NT2/D1 (cell line): ENCODE data around the gene ZNF516.
"Not testable (repeated sequence)": the region's sequence is repeated elsewhere in the genome, so short reads cannot be mapped to it uniquely, and the experiment has no call there.

ENCODE experiments used
- DNase-seq: peaks from one replicate; pipeline ENCODE4 v3.0.0-alpha.2; 2011; ENCODE audit warnings: low read depth, low spot score
- H3K27me3 ChIP-seq: 2 replicates; pipeline ENCODE4 v1.6.0; 2011; ENCODE audit warnings: mild to moderate bottlenecking; ENCODE audit not compliant: insufficient read length, insufficient read depth
- H3K36me3 ChIP-seq: 2 replicates; pipeline ENCODE4 v1.6.1; 2011; ENCODE audit warnings: mild to moderate bottlenecking, low read length, mixed read lengths; ENCODE audit not compliant: insufficient read depth, insufficient read length
- H3K4me1 ChIP-seq: 2 replicates; pipeline ENCODE4 v1.5.1; 2011; ENCODE audit not compliant: insufficient read depth, insufficient read length
- H3K4me3 ChIP-seq: 2 replicates; pipeline ENCODE4 v1.5.1; 2011; ENCODE audit warnings: low read depth; ENCODE audit not compliant: insufficient read length
- H3K9ac ChIP-seq: 2 replicates; pipeline ENCODE4 v1.6.0; 2011; ENCODE audit warnings: low read depth; ENCODE audit not compliant: insufficient read length
- H3K9me3 ChIP-seq: 2 replicates; pipeline ENCODE4 v1.5.1; 2011; ENCODE audit warnings: mild to moderate bottlenecking, low read length; ENCODE audit not compliant: insufficient read depth
- SUZ12 ChIP-seq: IDR thresholded peaks from 2 replicates; pipeline ENCODE4 v1.6.1; 2011; ENCODE audit not compliant: insufficient read length, insufficient read depth; ENCODE audit errors: extremely low read depth
- YY1 ChIP-seq: IDR thresholded peaks from 2 replicates; pipeline ENCODE4 v1.6.1; 2011; ENCODE audit not compliant: insufficient read length, insufficient read depth
- ZNF274 ChIP-seq: IDR thresholded peaks from 2 replicates; pipeline ENCODE4 v1.6.1; 2011; ENCODE audit warnings: mild to moderate bottlenecking, low read depth, low read length

Gene ZNF516

DNA sequence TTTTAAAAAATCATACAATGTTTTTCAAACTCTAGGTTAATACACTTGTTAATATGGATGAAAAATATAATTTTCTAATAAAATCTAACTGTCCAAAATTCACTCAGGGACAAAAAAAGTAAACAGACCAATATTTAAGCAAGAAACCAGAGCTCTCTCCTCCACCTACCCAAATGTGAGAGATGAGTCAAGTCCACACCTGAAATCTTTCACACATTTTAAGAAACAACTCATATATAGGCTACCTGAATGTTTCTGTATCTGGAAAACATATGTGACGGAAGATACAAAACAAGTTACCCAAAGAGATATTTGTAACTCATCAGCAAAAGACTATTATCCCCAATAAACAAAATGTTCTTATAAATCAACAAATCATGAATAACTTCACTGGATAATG lies 20.2 kb downstream of the ZNF516 start:
- Histone ChIP-seq H3K4me3 (no peak overlapping the region), H3K4me1 (peaks cover 2% of the 10 kb centered on the region), H3K36me3 (peaks cover 6% of the 10 kb centered on the region), H3K9ac (no peak overlapping the region), H3K9me3 (no peaks in the 10 kb centered on the region), H3K27me3 (no peaks in the 10 kb centered on the region)
- no peak for DNase-seq
- TF ChIP-seq YY1 (no peak), SUZ12 (no peak)

DNA sequence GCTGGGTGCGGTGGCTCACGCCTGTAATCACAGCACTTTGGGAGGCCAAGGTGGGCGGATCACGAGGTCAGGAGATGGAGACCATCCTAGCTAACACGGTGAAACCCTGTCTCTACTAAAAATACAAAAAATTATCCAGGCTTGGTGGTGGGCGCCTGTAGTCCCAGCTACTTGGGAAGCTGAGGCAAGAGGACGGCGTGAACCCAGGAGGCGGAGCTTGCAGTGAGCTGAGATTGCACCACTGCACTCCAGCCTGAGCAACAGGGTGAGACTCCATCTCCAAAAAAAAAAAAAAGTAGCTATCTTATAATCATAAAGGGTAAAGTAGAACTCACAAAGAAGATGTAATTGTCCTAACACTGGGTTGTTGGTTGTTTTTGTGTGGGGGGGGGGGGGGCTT lies 21.5 kb downstream of the ZNF516 start:
- H3K9ac ChIP-seq, DNase-seq, H3K4me3 ChIP-seq, H3K27me3 ChIP-seq, H3K9me3 ChIP-seq, H3K4me1 ChIP-seq, H3K36me3 ChIP-seq: not testable (repeated sequence)

DNA sequence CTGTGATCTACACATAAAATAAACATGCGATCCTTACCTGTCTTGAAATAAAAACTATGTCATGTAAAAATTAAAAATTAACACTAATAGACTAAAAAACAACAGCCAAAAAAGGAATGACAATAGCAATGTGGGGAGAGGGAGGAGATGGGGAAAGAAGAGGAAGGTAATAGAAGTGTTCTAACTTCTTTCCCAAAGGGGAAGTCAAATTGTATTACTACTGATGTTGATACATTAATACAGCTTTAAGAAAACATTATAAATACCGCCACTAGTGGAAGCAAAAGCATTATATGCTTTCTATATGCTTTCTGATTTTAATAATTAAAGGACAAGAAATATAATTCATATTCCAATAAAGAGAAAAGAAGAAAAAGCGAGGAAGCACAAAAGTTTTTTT lies 22.2 kb downstream of the ZNF516 start:
- no peaks in the 10 kb centered on the region for H3K27me3 ChIP-seq
- TF ChIP-seq ZNF274 (no peak), YY1 (no peak), SUZ12 (no peak)
- H3K9ac ChIP-seq = no peak overlapping the region
- no peak overlapping the region for H3K4me3 ChIP-seq
- H3K36me3 ChIP-seq = peaks cover 6% of the 10 kb centered on the region
- H3K4me1 ChIP-seq = no peaks in the 10 kb centered on the region
- no peaks in the 10 kb centered on the region for H3K9me3 ChIP-seq
- no peak for DNase-seq

DNA sequence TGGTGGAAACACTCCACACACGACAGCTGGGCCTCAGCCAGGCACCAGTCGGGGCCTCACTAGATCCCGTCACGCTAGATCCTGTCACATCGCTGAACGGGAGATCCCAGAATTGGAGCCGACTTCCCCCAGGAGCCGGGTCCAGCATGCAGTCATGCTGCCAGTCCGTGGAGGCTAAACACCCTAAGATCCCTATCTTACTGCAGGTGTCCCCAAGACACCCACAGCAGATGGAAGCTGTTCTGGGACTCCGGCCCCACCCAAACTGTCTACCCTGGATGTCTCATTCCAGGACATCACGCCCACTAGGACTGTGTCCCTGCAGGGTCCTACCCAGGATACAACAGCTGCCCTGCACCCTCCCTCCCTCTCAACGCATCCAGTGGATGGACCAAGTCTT lies 23.4 kb downstream of the ZNF516 start:
- DNase-seq = no peak
- Histone ChIP-seq H3K4me3 (no peak overlapping the region), H3K36me3 (peaks cover 6% of the 10 kb centered on the region), H3K9ac (no peak overlapping the region), H3K9me3 (no peaks in the 10 kb centered on the region), H3K4me1 (no peaks in the 10 kb centered on the region), H3K27me3 (no peaks in the 10 kb centered on the region)
- TF ChIP-seq ZNF274 = no peak
- TF ChIP-seq YY1 = no peak
- no peak for TF ChIP-seq SUZ12

DNA sequence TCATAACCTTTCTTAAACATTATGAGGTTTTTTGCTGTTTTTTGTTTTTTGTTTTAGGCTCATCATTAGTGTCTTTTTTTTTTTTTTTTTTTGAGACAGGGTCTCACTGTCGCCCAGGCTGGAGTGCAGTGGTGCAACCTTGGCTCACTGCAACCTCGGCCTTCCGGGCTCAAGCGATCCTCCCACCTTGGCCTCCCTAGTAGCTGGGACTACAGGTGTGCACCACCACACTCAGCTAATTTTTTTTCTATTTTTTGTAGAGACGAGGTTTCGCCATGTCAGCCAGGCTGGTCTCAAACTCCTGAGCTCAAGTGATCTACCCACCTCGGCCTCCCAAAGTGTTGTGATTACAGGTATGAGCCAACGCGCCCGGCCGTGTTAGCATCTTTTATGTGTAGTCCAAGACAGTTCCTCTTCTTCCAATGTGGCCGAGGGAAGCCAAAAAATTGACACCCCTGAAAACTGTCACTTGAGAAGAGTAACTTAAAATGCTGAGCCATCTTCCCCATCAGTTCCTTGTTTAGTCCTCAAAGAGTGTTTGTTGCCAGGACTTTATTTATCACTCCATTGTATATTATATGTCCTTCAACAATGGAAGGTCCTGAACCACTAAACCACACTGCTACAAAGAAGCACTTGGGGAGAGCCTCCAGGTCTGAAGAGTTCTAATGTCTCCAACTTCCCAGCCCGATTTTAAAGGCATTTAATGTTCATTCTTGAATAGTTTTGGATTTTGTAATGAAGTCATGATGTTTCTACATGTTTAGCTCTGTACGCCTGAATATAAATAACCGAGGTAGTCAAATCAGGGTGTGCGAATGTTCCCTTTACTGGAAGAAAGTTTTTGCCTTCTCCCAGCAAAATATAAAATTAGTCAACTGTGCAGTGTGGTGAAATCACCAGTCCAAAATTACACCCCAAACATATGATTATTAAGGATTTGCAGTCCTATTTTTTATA lies 26.4 kb downstream of the ZNF516 start:
- TF ChIP-seq YY1 (no peak), ZNF274 (no peak), SUZ12 (no peak)
- DNase-seq = no peak

DNA sequence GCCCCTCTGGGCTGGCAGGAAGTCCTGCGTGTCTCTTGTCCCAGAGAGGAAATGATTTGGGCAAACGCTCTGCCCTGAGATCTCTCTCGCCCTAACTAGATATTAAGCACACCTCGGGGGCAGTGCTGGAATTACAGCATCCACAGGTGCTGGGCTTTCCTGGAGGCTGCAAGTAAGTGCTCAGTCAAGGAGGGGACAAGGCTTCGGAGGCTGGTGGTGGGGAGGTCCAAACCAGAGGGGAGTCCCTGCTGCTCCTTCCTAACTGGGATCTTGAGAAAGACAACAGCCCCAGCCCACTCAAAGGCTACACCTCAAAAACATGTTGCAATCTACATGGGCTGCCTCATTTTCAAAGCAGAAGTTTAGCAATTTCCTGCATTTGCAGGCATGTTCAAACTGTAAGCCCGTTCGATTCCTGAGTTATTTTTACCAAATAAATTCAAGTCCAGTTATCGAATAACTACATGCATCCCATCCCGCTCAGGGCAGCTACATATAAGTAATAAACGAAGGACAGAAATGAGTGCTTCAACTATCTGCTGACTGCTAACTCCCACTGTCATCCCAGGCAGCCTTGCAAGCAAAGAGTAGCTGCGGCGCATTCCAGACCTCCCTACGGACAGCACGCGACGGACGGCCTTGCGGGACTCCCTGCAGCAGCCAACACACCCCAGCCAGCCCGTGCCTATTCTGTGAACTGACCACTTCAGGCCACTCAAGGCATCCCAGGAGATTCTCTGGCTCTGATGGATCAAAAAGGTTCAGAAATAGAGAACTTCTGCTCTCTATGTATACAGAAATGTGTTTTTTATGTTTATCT lies 27.5 kb downstream of the ZNF516 start:
- no peaks in the 10 kb centered on the region for H3K4me1 ChIP-seq
- no peak overlapping the region for H3K4me3 ChIP-seq
- TF ChIP-seq SUZ12 = no peak
- TF ChIP-seq ZNF274 = no peak
- TF ChIP-seq YY1 = no peak
- no peak overlapping the region for H3K9ac ChIP-seq
- peaks cover 9% of the 10 kb centered on the region for H3K36me3 ChIP-seq
- DNase-seq = no peak
- H3K27me3 ChIP-seq = no peaks in the 10 kb centered on the region
- H3K9me3 ChIP-seq = no peaks in the 10 kb centered on the region

More for the DNA sequence above, 26.4 kb downstream of the ZNF516 start:
- no peak overlapping the region for H3K9ac ChIP-seq
- H3K36me3 ChIP-seq = peaks cover 9% of the 10 kb centered on the region
- no peaks in the 10 kb centered on the region for H3K9me3 ChIP-seq
- no peaks in the 10 kb centered on the region for H3K27me3 ChIP-seq
- no peaks in the 10 kb centered on the region for H3K4me1 ChIP-seq
- H3K4me3 ChIP-seq = no peak overlapping the region

DNA sequence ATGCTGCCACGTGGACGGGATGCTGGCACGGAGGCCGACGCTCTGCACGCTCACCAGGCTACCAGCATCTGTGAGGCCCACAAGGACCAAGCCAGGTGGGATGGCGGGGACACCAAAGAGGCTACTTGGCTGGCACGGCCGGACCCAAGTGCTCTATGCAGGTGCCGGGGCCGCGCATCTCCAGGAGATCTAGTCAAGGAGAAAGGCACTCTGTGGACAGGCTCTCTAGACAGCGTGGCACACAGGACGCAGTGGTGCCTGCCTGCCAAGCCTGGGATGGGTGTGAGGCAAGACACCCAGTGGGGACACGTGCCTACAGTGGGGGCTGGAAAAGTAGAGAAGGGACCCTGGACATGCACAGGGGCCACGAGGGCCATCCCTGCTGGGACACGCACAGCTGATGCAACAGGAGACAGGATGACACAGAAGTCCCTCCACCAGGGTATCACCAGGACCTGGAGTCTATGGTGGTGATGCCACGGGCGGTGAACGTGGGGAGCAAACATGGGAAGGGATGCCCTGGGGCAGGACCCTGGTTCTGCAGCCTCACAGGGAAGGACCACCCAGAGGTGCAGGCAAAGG lies 28.5 kb downstream of the ZNF516 start:
- Histone ChIP-seq H3K9me3 (no peaks in the 10 kb centered on the region), H3K4me1 (no peaks in the 10 kb centered on the region), H3K4me3 (no peak overlapping the region), H3K36me3 (peaks cover 9% of the 10 kb centered on the region), H3K27me3 (no peaks in the 10 kb centered on the region), H3K9ac (no peak overlapping the region)
- no peak for TF ChIP-seq ZNF274
- TF ChIP-seq SUZ12 = no peak
- no peak for TF ChIP-seq YY1
- no peak for DNase-seq
